Sigmoid colon (tissue), 3 donors: ENCODE results near the gene CAMK2N1.

ENCODE experiments used
- POLR2A ChIP-seq, 2 donors: fragments of 450-650 bp; IDR thresholded peaks; one replicate each; pipeline ENCODE4 v1.6.1; 2016; ENCODE audit warnings: antibody characterized with exemption in 2 of 2, mild to moderate bottlenecking in 2 of 2, moderate library complexity in 2 of 2
- TF ChIP-seq, protein P1 (sequence below), 4 experiments: fragments of 450-650 bp in 3 of 4; fragments of 200-600 bp in 1 of 4; IDR thresholded peaks; one replicate each; pipeline ENCODE4 v1.5.1; 2016 to 2019; ENCODE audit warnings: antibody characterized with exemption in 4 of 4, mild to moderate bottlenecking in 3 of 4, moderate library complexity in 2 of 4

GRCh38 chr1:20485527-20486456 is at the start of gene CAMK2N1:
- TF ChIP-seq, protein P1, sequence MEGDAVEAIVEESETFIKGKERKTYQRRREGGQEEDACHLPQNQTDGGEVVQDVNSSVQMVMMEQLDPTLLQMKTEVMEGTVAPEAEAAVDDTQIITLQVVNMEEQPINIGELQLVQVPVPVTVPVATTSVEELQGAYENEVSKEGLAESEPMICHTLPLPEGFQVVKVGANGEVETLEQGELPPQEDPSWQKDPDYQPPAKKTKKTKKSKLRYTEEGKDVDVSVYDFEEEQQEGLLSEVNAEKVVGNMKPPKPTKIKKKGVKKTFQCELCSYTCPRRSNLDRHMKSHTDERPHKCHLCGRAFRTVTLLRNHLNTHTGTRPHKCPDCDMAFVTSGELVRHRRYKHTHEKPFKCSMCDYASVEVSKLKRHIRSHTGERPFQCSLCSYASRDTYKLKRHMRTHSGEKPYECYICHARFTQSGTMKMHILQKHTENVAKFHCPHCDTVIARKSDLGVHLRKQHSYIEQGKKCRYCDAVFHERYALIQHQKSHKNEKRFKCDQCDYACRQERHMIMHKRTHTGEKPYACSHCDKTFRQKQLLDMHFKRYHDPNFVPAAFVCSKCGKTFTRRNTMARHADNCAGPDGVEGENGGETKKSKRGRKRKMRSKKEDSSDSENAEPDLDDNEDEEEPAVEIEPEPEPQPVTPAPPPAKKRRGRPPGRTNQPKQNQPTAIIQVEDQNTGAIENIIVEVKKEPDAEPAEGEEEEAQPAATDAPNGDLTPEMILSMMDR (IDR thresholded peaks at IDR 0.05): no peak
- peak in 1 of 2 donors; percentile 63 for TF ChIP-seq POLR2A (IDR thresholded peaks at IDR 0.05)
